Stimulated activated CD4-positive, alpha-beta T cell treated with anti-CD3 and anti-CD28 coated beads, Interleukin-4, amount 100 ng/mL, for 4 hours (primary cell): ENCODE results near the gene WDSUB1.

Experiments
- DNase-seq, 2 experiments: peaks; one replicate each; pipeline ENCODE4 v3.0.0-alpha.2; 2020

The WDSUB1 gene

DNA sequence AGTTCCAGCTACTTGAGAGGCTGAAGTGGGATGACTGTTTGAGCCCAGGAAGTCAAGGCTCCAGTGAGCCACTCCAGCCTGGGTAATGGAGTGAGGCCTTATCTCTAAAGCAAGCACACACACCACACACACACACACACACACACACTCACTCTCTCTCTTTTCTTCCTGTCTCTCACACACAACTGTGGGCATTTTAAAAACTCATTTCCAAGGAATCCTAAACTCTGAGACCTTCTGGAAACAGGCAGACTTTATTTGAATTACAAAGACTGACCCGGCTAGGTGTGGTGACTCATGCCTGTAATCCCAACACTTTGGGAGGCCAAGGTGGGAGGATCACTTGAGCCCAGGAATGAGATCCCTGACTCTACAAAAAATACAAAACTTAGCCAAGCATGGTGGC is 21.3 kb downstream of the WDSUB1 start:
- DNase-seq, result no peak

GRCh38 chr2:159262904-159263303 is 23.6 kb downstream of the WDSUB1 start:
- no peak for DNase-seq

DNA sequence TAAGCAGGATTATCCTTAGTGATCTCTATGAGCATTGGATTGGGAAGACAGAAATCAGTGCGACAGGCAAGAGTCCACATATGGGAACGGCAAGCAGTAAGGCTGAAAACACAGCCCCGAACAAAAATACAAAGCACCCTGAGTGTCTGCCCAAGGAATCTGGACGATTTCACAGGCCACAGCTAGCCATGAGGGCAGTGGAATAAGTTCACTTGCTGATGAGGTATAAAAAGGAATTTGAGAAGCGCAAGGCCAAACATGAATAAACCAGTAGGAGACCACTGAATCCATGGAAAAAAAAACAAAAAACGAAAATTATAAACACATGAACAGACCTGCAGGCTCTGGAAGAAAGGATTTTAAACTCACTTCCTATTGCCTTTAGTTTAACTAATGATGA is 24.3 kb downstream of the WDSUB1 start:
- no peak for DNase-seq

DNA sequence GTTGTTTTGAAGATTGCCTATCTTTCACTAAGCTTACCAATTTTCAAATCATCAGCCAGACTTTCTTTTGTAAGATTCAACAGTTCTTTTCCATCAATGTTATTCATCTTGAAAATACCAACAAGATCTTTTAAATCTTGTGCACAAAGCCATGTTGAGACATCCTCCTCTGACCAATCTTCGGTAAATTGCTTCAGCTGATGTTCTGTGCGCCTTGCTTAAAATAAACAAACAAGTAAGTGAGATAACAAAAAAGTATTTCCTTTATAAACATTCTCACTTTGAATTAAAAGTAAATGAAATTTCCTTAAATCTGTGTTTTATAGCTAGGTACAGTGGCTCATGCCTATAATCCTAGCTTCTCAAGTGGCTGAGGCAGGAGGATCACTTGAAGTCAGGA is 30.3 kb downstream of the WDSUB1 start:
- DNase-seq, result no peak

DNA sequence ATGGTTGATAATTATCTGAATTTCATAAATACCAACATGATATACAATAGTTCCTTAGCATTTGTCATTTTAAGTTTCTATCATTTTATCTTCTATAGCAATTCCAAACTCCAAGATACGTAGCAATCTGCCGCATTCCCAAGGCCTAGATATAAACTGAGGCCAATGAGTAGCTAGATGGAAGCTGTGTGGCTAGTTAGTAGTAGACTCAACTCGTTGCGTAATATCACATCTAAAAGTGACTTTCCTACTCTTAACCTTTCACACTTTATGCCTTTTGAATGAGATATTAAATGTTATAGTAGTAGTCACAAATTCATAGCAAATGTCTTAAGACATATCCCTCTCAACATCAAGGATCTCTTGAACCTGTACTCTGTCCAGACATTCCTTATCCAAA is 33.6 kb downstream of the WDSUB1 start:
- DNase-seq, result no peak

DNA sequence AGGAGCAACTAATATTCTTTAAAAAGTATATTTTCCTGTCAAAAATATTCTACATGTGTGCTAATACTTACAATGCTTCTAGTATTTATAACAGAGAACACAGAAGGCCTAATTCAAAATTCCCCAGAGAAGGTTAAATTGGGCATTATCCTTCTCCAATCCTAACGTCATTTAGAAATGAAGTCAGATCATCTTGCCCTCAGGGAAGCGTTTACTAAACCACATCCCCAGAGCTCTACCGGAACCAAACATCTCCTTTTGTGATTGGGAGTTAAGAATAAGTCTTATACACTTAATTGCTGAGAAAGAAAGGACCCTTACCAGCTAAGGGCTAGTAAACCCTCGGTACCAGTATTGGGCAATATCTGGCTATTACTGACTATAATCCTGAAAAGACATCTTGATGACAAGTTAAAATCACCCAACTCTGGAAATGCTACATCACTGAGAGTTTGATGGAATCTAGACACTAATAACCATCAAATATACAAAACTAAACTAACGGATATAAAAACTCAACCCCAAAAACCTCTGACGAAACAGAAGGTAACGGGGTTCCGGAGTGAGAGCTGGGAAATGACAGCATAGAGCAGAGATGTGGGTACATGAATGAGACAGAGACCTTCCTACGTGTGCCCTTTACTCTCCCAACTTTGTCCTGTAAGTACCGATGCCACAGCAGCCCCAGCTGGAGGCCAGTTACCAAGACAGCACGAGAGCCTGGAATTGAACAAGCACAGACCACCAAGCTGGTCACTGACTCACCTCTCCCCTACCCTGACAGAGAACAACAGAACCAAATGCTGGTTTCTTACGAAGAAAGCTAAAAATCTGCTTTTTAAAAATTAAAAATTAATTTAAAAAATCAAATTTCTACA is 35.0 kb downstream of the WDSUB1 start:
- DNase-seq, result no peak

- no peak for DNase-seq
Observed at GRCh38 chr2:159249990-159250715, 36.4 kb downstream of the WDSUB1 start.

GRCh38 chr2:159246325-159246988 is 40.0 kb downstream of the WDSUB1 start:
- DNase-seq, result no peak

DNA sequence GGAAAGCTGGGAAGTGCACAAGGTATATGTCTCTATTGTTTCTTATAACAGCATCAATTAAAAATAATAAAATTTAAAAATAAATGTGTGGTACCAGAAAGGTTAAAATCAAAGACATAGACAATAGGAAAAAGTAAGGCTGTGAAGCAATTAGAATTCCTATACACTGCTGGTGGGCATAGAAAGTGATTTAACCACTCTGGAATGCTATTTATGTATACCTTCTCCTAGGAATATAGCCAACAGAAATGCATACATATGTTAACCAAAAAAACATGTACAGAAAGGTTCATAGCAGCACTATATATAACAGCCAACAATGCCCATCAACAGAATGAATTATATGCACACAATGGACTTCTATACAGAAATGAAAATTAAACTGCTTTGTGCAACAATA is 43.0 kb downstream of the WDSUB1 start:
- no peak for DNase-seq

DNA sequence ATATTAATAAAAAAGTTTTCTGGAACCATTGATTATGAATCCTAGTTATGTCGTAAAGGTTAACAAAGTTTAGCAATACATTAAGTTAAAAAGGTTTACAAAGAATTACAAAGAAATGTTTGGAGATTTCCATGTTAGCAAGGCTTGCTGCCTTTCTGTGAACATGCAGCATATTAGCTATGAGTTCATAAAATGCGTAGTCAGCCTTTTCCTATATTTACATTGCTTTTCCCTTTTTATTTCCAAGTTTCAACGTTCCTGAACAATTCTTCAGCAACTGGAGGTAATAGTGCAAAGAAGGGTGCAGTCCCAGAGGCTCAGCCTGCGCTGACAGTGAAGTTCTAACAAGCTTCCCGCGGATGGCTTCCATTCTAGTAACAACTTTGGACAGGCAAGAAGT is 51.6 kb downstream of the WDSUB1 start:
- no peak for DNase-seq

GRCh38 chr2:159232456-159233170 is 53.9 kb downstream of the WDSUB1 start:
- no peak for DNase-seq

- DNase-seq, result no peak
Observed at GRCh38 chr2:159230145-159230877, 56.2 kb downstream of the WDSUB1 start.

DNA sequence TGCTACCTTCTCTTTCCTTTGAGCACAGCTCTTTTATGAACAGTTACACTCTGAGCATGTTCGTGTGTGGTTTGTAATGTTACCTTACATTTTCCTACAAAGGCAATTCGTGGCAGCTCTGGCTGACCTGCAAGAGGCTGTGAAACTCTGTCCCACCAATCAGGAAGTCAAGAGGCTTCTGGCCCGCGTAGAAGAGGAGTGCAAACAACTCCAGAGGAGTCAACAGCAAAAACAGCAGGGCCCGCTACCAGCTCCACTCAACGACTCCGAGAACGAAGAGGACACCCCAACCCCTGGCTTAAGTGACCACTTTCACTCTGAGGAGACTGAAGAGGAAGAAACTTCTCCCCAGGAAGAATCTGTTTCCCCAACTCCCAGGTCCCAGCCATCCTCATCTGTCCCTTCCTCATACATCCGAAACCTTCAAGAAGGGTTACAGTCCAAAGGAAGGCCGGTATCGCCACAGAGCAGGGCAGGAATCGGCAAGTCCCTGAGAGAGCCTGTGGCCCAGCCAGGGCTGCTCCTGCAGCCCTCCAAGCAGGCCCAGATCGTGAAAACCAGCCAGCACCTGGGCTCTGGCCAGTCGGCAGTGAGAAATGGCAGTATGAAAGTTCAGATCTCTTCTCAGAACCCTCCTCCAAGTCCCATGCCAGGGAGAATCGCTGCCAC is 56.9 kb downstream of the WDSUB1 start:
- DNase-seq, result no peak

- DNase-seq, result no peak
Observed at GRCh38 chr2:159228081-159228581, 58.4 kb downstream of the WDSUB1 start.

DNA sequence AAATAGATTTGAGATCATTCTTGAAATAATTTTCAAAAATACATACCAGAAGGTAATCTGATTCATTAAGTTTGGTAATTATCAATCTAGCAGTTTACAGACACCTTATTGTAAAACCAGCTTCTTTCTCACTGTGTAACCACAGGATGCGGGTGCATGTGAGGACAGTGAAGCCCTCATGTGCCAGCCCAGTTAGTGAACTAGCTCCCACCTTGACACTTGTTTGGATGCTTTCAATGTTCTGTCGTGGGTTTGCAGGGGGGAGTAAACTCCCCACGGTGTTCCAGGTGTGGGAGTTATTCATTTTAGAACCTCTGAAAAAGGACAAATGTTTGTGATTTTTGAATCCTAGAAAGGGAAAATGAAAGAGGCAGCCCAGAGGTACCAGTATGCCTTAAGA is 59.0 kb downstream of the WDSUB1 start:
- no peak for DNase-seq

DNA sequence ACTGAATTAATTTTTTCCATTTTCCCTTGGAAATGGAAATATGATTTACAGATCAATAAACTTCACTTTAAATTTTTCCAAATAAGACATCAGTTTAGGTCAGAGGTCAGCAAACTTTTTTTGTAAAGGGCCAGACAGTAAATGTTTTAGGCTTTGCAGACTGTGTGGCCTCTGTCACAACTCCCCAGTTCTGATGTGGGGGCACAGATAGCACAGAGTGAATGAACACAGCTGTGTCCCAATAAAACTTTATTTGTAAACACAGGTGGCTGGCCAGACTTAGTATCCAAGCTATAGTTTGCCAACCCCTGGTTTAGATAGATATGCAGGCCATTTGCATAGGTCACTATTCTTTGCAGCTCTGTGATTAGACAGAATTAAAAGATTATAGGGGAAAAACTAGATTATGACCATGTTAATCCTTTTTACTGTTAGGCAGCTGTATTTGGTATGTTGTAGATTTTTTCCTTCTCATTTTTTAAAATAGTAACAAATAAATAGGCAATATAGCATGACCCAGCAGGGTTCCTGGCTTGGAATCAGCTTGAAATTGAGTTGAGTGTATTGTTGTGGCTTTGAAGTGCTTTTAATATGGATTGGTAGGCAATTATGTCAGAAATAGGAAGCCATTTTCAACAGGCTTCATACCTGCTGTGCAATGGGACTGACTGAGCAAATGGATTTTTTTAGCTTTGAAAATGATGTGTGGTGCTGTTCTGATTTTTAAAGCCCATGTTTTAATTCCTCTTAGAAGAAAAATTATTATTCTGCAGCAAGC is 59.7 kb downstream of the WDSUB1 start:
- no peak for DNase-seq

DNA sequence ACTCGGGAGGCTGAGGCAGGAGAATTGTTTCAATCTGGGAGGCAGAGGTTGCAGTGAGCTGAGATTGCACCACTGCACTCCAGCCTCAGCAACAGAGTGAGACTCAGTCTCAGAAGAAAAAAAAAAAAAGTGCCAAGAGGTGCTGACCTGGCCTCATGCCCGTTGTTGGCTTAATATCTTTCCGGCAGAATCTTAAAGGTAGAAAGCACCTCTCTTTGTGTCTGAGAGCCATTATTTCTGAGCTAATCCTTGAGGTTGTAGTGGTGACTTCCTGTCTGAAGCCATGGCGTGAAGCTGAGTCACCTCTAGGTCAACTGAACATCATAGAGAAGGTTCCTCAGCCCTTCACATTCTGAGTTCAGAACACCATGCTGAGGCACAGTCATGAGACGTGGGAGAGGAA is 60.4 kb downstream of the WDSUB1 start:
- DNase-seq, result no peak

DNA sequence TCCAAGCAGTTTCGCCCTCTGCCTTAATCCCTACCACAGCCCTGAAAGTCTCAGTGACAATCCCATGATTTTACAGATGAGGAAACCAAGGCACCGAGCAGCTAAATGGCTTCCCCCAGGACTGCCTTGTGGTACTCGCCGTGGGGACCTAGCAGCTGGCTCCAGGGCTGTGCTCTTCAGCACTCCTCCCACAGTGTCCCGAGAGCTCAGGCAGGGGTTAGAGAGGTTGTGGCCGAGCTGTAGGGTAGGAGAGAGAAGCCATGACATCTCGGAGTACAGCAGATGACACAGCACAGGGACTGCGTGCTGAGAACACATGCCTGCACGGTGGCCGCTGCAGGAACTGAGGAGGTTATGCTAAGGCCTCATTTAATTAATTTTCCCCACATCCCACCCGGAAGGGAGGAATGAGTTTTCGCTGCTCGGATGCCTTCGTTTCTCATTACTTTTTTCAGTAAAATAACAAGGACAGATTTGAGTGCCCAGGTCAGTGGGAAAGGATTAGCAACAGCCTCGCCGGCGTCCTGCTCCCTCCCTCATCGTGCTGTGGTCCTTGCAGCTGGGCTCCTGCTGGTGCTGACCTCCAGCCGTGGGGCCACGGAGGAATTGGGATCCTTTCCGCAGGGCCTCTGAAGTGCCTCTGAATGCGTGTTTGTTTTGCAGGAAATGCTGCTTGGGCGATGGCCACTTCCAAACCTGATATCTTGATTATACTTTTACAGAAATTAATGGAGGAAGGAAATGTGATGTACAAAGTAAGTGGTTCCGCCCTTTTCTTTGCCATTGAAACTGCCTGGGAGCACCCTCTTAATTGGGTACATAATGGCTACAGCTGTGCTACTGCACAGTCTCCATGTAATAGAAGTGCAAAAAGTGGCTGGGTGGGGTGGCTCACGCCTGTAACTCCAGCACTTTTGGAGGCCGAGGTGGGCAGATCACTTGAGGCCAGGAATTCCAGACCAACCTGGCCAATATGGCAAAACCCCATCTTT is 61.2 kb downstream of the WDSUB1 start:
- DNase-seq, result no peak

DNA sequence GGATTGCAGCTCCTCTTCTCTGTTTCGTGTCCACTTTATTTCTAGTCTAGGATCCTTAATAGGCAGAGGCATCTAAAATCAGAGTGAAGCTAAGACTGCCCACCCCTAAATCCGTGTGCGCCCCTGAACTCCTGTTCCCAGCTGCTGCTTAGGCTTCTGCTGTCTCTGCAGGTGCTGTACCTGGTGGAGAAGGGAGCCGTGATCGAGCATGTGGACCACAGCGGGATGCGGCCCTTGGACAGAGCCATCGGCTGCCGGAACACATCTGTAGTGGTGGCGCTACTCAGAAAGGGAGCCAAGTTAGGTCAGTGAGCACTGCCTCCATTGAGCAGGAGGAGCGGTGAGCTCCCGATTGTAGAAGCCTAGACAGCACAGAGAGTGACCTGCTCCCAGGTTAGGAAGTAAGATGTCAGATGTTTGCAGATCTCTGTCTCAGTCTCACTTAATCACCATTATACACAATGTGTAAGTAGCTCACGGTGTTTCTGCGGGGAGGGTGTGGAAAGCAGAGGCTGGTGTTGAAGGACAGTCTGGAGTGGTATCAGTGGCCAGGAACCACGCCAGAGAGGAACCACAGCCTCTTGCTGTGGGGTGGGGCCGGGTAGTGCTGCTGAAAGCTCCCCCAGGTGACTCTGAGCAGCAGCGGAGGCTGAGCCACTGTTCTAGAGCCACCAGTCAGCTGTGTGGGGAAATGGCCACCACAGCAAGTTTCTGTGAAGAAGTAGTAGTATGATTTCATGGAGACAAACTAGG is 62.3 kb downstream of the WDSUB1 start:
- DNase-seq, result no peak
